ENCODE measurements around the gene CAB39L. TPM values are rescaled to one million over a fixed set of nuclear protein-coding genes. Genes with fewer than 3 reads are reported as not detected.
A peak's percentile ranks its signal among the peaks of the same experiment; 100 is the strongest.

CAB39L gene
- total and polyA plus RNA-seq, 2 of the 13 experiments (the other 11 are each of a cell fraction or from before 2014, with no cell fraction given), result 3.1 to 6.1 TPM

DNA sequence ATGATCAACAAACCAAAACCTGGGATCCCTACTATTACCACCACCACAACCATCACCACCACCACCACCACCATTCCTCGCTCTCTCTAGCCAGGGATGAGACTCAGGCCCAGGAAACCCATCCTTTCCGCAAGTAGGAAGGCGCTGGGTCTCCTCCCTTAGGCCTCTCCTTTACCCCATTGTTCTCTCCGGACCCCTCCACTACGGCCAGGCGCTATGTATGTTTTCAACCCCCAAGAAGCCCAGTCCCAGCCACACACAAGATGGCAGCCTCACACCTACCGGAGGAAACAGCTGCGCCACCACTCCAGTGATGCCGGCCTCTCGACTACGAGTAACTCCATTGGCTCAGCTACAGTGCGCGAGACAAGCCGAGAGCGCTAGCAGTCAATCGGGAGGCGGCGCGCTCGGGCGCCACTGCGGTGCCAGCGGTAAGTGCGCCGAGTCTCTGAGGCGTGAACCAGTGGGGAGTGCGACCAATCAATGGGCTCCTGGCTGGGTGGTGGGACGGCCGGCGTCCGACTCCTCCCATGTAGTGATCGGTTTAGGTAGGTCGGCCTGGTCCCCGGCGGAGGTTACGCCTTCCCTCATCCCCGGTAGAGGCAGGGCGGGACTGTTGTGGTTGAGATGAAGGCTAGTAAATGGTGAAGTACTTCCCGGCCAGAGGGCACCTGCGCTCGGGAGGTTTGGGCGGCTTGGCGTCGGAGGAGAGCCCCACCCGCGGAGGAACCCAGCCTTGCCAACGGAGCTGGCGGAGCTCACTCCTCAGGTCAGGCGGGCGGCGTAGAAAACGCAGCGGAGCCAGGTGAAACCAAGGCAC, at the start of gene CAB39L, which contains the start of gene SETDB2 (continued):
- TF ChIP-seq, protein P1, sequence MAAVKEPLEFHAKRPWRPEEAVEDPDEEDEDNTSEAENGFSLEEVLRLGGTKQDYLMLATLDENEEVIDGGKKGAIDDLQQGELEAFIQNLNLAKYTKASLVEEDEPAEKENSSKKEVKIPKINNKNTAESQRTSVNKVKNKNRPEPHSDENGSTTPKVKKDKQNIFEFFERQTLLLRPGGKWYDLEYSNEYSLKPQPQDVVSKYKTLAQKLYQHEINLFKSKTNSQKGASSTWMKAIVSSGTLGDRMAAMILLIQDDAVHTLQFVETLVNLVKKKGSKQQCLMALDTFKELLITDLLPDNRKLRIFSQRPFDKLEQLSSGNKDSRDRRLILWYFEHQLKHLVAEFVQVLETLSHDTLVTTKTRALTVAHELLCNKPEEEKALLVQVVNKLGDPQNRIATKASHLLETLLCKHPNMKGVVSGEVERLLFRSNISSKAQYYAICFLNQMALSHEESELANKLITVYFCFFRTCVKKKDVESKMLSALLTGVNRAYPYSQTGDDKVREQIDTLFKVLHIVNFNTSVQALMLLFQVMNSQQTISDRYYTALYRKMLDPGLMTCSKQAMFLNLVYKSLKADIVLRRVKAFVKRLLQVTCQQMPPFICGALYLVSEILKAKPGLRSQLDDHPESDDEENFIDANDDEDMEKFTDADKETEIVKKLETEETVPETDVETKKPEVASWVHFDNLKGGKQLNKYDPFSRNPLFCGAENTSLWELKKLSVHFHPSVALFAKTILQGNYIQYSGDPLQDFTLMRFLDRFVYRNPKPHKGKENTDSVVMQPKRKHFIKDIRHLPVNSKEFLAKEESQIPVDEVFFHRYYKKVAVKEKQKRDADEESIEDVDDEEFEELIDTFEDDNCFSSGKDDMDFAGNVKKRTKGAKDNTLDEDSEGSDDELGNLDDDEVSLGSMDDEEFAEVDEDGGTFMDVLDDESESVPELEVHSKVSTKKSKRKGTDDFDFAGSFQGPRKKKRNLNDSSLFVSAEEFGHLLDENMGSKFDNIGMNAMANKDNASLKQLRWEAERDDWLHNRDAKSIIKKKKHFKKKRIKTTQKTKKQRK (IDR thresholded peaks at IDR 0.05; ENCODE audit: low read length), result no peak
- TF ChIP-seq CREB3 (CRISPR knock-in tag; IDR thresholded peaks at IDR 0.05), result no peak
- peak; percentile 73; the same call in 1 of the 2 replicates for TF ChIP-seq NCOA1 (CRISPR knock-in tag; IDR thresholded peaks at IDR 0.05)
- no peak for TF ChIP-seq KLF13 (CRISPR knock-in tag; IDR thresholded peaks at IDR 0.05)
- TF ChIP-seq SRSF4 (IDR thresholded peaks at IDR 0.05; ENCODE audit: low read depth, low read length, poor library complexity, severe bottlenecking), result no peak
- TF ChIP-seq, protein P2, sequence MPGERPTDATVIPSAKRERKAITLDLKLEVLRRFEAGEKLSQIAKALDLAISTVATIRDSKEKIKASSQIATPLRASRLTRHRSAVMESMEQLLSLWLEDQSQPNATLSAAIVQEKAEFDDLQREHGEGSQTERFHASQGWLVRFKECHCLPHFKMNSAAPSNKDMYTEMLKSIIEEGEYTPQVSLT (CRISPR knock-in tag; IDR thresholded peaks at IDR 0.05; ENCODE audit: borderline replicate concordance, low read depth), result no peak
- TF ChIP-seq ZNF331 (CRISPR knock-in tag; IDR thresholded peaks at IDR 0.05), result peak; percentile 9; the same call in 1 of the 2 replicates
- TF ChIP-seq GATA4 (IDR thresholded peaks at IDR 0.05; ENCODE audit: borderline replicate concordance, low read depth), result no peak; the same call in 1 of the 2 replicates
- peak; percentile 90 for TF ChIP-seq ZNF619 (CRISPR knock-in tag; IDR thresholded peaks at IDR 0.05)
- no peak; the same call in 1 of the 2 replicates for TF ChIP-seq WIZ (CRISPR knock-in tag; IDR thresholded peaks at IDR 0.05)
- TF ChIP-seq MTF2 (CRISPR knock-in tag; IDR thresholded peaks at IDR 0.05; ENCODE audit: borderline replicate concordance), result no peak
- TF ChIP-seq FOSL1 (CRISPR knock-in tag; IDR thresholded peaks at IDR 0.05; ENCODE audit: borderline replicate concordance), result no peak
- TF ChIP-seq KIAA2018 (CRISPR knock-in tag; IDR thresholded peaks at IDR 0.05; ENCODE audit: borderline replicate concordance), result no peak

Measured in HepG2 (cell line).